H9 (cell line): ENCODE measurements around the gene RAB6B. TPM values are rescaled to one million over a fixed set of nuclear protein-coding genes. Genes with fewer than 3 reads are reported as not detected.

ENCODE experiments used
- DNase-seq: peaks from one replicate; pipeline ENCODE4 v3.0.0-alpha.2; 2017
- H2AFZ ChIP-seq: one replicate; pipeline ENCODE4 v1.6.1; 2013; ENCODE audit warnings: mild to moderate bottlenecking, low read length, control low read depth, moderate library complexity
- H2AK5ac ChIP-seq: 2 replicates; pipeline ENCODE4 v1.6.1; 2013; ENCODE audit warnings: low read length, control low read depth, mixed read lengths; ENCODE audit not compliant: insufficient read length
- H2BK120ac ChIP-seq: one replicate; pipeline ENCODE4 v1.6.1; 2013; ENCODE audit warnings: low read depth, mild to moderate bottlenecking, low read length, control low read depth, inconsistent platforms; ENCODE audit not compliant: poor library complexity, severe bottlenecking
- H2BK12ac ChIP-seq: 2 replicates; pipeline ENCODE4 v1.6.1; 2013; ENCODE audit warnings: low read length, control low read depth, mixed read lengths, low read depth; ENCODE audit not compliant: insufficient read length
- H2BK15ac ChIP-seq: 2 replicates; pipeline ENCODE4 v1.6.1; 2013; ENCODE audit warnings: low read depth, low read length, control low read depth
- H2BK20ac ChIP-seq: one replicate; pipeline ENCODE4 v1.6.1; 2013; ENCODE audit warnings: low read depth, mild to moderate bottlenecking, low read length, control low read depth, inconsistent platforms; ENCODE audit not compliant: poor library complexity, severe bottlenecking
- H2BK5ac ChIP-seq: 2 replicates; pipeline ENCODE4 v1.6.1; 2013; ENCODE audit warnings: low read length, control low read depth, mixed read lengths; ENCODE audit not compliant: insufficient read length
- H3K14ac ChIP-seq: 2 replicates; pipeline ENCODE4 v1.6.1; 2013; ENCODE audit warnings: low read length, control low read depth; ENCODE audit not compliant: insufficient read depth
- H3K18ac ChIP-seq: 2 replicates; pipeline ENCODE4 v1.6.1; 2013; ENCODE audit warnings: low read depth, mild to moderate bottlenecking, mixed read lengths, low read length, control low read depth; ENCODE audit not compliant: insufficient read length
- H3K23ac ChIP-seq: 2 replicates; pipeline ENCODE4 v1.6.1; 2013; ENCODE audit warnings: low read length, control low read depth, mixed read lengths, low read depth; ENCODE audit not compliant: insufficient read length
- H3K23me2 ChIP-seq: 2 replicates; pipeline ENCODE4 v1.6.1; 2013; ENCODE audit warnings: low read depth, mild to moderate bottlenecking, mixed read lengths, low read length, control low read depth; ENCODE audit not compliant: insufficient read length, poor library complexity, severe bottlenecking
- H3K27ac ChIP-seq: 2 replicates; pipeline ENCODE4 v1.5.1; 2013; ENCODE audit warnings: low read length, control low read depth, mixed read lengths, low read depth; ENCODE audit not compliant: insufficient read length
- H3K27me3 ChIP-seq: 2 replicates; pipeline ENCODE4 v1.6.1; 2013; ENCODE audit warnings: low read length, control low read depth, inconsistent platforms; ENCODE audit not compliant: insufficient read depth
- H3K4ac ChIP-seq: 2 replicates; pipeline ENCODE4 v1.6.1; 2013; ENCODE audit warnings: low read depth, mild to moderate bottlenecking, control low read depth, inconsistent platforms, low read length, moderate library complexity
- H3K4me1 ChIP-seq: 2 replicates; pipeline ENCODE4 v1.6.1; 2013; ENCODE audit warnings: low read length, control low read depth, inconsistent platforms; ENCODE audit not compliant: insufficient read depth
- H3K4me2 ChIP-seq: 2 replicates; pipeline ENCODE4 v1.6.1; 2013; ENCODE audit warnings: low read length, control low read depth, mixed read lengths; ENCODE audit not compliant: insufficient read length, insufficient read depth
- H3K56ac ChIP-seq: 2 replicates; pipeline ENCODE4 v1.6.1; 2013; ENCODE audit warnings: low read depth, mild to moderate bottlenecking, mixed read lengths, low read length, control low read depth; ENCODE audit not compliant: insufficient read length
- H3K79me1 ChIP-seq: 2 replicates; pipeline ENCODE4 v1.6.1; 2013; ENCODE audit warnings: low read depth, mild to moderate bottlenecking, moderate library complexity, low read length, control low read depth, inconsistent platforms; ENCODE audit not compliant: insufficient read depth, poor library complexity, severe bottlenecking
- H3K79me2 ChIP-seq: 2 replicates; pipeline ENCODE4 v1.6.1; 2013; ENCODE audit warnings: low read length, control low read depth, inconsistent platforms; ENCODE audit not compliant: insufficient read depth
- H3K9ac ChIP-seq: 2 replicates; pipeline ENCODE4 v1.6.1; 2013; ENCODE audit warnings: low read length, control low read depth, mixed read lengths; ENCODE audit not compliant: insufficient read length; ENCODE audit errors: extremely low read depth
- H3K9me3 ChIP-seq: one replicate; pipeline ENCODE4 v1.6.1; 2013; ENCODE audit warnings: low read depth, low read length, inconsistent platforms; ENCODE audit not compliant: control insufficient read depth
- H3T11ph ChIP-seq: one replicate; pipeline ENCODE4 v1.6.1; 2013; ENCODE audit warnings: mild to moderate bottlenecking, low read length, control low read depth, inconsistent platforms
- H4K20me1 ChIP-seq: one replicate; pipeline ENCODE4 v1.6.1; 2013; ENCODE audit not compliant: control insufficient read depth, insufficient read length, insufficient read depth
- H4K5ac ChIP-seq: 2 replicates; pipeline ENCODE4 v1.6.1; 2013; ENCODE audit warnings: low read depth, mild to moderate bottlenecking, mixed read lengths, low read length, control low read depth; ENCODE audit not compliant: insufficient read length
- H4K8ac ChIP-seq: replicated peaks from 2 replicates; pipeline ENCODE4 v1.6.1; 2013; ENCODE audit warnings: low read length, control low read depth, mixed read lengths, low read depth; ENCODE audit not compliant: insufficient read length
- H4K91ac ChIP-seq: 2 replicates; pipeline ENCODE4 v1.6.1; 2013; ENCODE audit warnings: low read depth, mild to moderate bottlenecking, moderate library complexity, mixed read lengths, low read length, control low read depth; ENCODE audit not compliant: insufficient read length
- H3K27ac Mint-ChIP-seq, 3 experiments: 2 replicates in 2 of 3; 3 replicates in 1 of 3; pipeline ENCODE4 v1.8.0; 2020 to 2021; ENCODE audit warnings: mixed read lengths in 3 of 3, mild to moderate bottlenecking in 1 of 3, moderate library complexity in 1 of 3
- H3K27me3 Mint-ChIP-seq: 2 replicates; pipeline ENCODE4 v1.8.0; 2021; ENCODE audit warnings: low read depth, mild to moderate bottlenecking, moderate library complexity, mixed read lengths
- H3K36me3 Mint-ChIP-seq, 3 experiments: 2 replicates in 2 of 3; 3 replicates in 1 of 3; pipeline ENCODE4 v1.8.0; 2020 to 2021; ENCODE audit warnings: low read depth in 3 of 3, mixed read lengths in 3 of 3; ENCODE audit not compliant: insufficient read depth in 1 of 3
- H3K4me1 Mint-ChIP-seq, 2 experiments: 2 replicates each; pipeline ENCODE4 v1.8.0; 2020; ENCODE audit warnings: mixed read lengths in 2 of 2
- H3K4me3 Mint-ChIP-seq, 2 experiments: 2 replicates in 1 of 2; 3 replicates in 1 of 2; pipeline ENCODE4 v1.8.0; 2020 to 2021; ENCODE audit warnings: mild to moderate bottlenecking in 2 of 2, mixed read lengths in 2 of 2, moderate library complexity in 1 of 2
- H3K9me3 Mint-ChIP-seq, 2 experiments: 2 replicates in 1 of 2; 3 replicates in 1 of 2; pipeline ENCODE4 v1.8.0; 2020; ENCODE audit warnings: mild to moderate bottlenecking in 2 of 2, mixed read lengths in 2 of 2, moderate library complexity in 1 of 2
- WGBS: extraction: QIAGEN DNeasy Blood & Tissue Kit; methylation state at CpG from one replicate; pipeline ENCODE4 v1.1.7; 2013; ENCODE audit warnings: missing lambda C conversion rate, low lambda C conversion rate, mixed read lengths; ENCODE audit not compliant: insufficient read length; ENCODE audit errors: extremely low coverage; 5-methylcytosine and 5-hydroxymethylcytosine counted together
- total RNA-seq: library from RNA; stranded (reverse); gene quantifications from 2 replicates; pipeline ENCODE4 v1.2.1, GENCODE V29; 2021
- TF ChIP-seq, protein P1 (sequence below): fragments of 200-600 bp; sonication (generic); conservative IDR thresholded peaks from 3 replicates; pipeline ENCODE4 v1.8.0; 2021; ENCODE audit warnings: antibody characterized with exemption, mild to moderate bottlenecking

The RAB6B gene
- total RNA-seq, 1 experiment from 2014 or later, result 12.3 TPM

DNA sequence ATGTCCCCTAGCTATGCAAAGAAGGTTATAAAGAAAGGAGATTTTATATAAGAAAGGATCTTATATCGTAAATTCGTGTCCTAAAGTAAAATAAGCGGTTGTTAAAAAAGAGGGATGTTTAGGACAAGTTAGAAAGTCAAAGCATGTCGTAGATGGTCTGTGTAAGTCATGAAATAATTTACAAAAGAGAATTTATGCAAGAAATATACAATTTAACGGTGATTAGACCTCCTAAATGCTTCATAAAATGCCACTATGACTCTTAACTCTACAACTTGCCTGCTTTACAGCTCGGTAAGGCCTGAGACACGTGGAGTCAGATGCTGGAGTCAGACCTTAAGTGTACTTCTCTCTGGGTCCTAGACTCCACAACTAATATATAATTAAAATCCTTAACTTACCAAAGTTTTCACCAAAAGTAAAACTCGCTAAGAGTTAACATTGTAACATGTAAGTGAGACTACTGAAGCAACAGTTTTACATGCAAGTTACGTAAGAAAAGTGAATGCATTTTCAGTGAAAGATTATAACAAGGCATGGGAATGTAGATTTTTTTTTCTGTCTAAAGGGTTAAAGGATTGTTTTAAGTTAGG, 103.4 kb downstream of the RAB6B start:
- Histone ChIP-seq H3K4ac (no peak overlapping the region), H2BK120ac (no peak overlapping the region), H4K8ac (no peak overlapping the region), H3K79me1 (no peaks in the 10 kb centered on the region), H2BK20ac (no peak overlapping the region), H3K56ac (no peak overlapping the region), H3K23me2 (no peaks in the 10 kb centered on the region), H3K9me3 (peaks cover 6% of the 10 kb centered on the region), H4K91ac (no peak overlapping the region), H2BK5ac (no peak overlapping the region), H3K4me1 (no peaks in the 10 kb centered on the region), H4K5ac (no peak overlapping the region), H2BK15ac (no peak overlapping the region), H2BK12ac (no peak overlapping the region), H2AK5ac (no peak overlapping the region), H3K27me3 (no peaks in the 10 kb centered on the region), H2AFZ (no peak overlapping the region), H3K79me2 (no peaks in the 10 kb centered on the region; the same call in 1 of the 2 replicates), H3K23ac (no peak overlapping the region), H3K9ac (no peak overlapping the region), H3T11ph (no peak overlapping the region), H3K18ac (no peak overlapping the region), H3K14ac (no peak overlapping the region), H3K4me2 (no peak overlapping the region), H4K20me1 (no peaks in the 10 kb centered on the region), H3K27ac (no peak overlapping the region)
- no CpG with 5 or more reads among the region's 9 CpGs for WGBS
- TF ChIP-seq, protein P1, sequence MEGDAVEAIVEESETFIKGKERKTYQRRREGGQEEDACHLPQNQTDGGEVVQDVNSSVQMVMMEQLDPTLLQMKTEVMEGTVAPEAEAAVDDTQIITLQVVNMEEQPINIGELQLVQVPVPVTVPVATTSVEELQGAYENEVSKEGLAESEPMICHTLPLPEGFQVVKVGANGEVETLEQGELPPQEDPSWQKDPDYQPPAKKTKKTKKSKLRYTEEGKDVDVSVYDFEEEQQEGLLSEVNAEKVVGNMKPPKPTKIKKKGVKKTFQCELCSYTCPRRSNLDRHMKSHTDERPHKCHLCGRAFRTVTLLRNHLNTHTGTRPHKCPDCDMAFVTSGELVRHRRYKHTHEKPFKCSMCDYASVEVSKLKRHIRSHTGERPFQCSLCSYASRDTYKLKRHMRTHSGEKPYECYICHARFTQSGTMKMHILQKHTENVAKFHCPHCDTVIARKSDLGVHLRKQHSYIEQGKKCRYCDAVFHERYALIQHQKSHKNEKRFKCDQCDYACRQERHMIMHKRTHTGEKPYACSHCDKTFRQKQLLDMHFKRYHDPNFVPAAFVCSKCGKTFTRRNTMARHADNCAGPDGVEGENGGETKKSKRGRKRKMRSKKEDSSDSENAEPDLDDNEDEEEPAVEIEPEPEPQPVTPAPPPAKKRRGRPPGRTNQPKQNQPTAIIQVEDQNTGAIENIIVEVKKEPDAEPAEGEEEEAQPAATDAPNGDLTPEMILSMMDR, result no peak
- peaks cover 51 to 55% of the 10 kb centered on the region in 2 experiments for H3K9me3 Mint-ChIP-seq
- peaks cover 3% of the 10 kb centered on the region in 2 experiments; a peak in 2 of 4 replicates for H3K4me1 Mint-ChIP-seq
- no peak overlapping the region for H3K4me3 Mint-ChIP-seq
- DNase-seq, result no peak
- H3K27me3 Mint-ChIP-seq, result no peaks in the 10 kb centered on the region; the same call in 1 of the 2 replicates
- H3K36me3 Mint-ChIP-seq, result peaks cover 17 to 34% (median 25%) of the 10 kb centered on the region in 3 experiments
- no peak overlapping the region for H3K27ac Mint-ChIP-seq
